Hematopoietic multipotent progenitor cell treated with erythropoietin and hydrocortisone succinate and interleukin-3 and kit ligand, for 6 days (in vitro differentiated cells): ENCODE measurements around the gene EEF1AKMT4.
A peak's percentile ranks its signal among the peaks of the same experiment; 100 is the strongest.

ENCODE experiments used
- DNase-seq: peaks from one replicate; pipeline ENCODE4 v3.0.0-alpha.2; 2015

The EEF1AKMT4 gene

GRCh38 chr3:184236033-184236410 is 13.4 kb upstream of the EEF1AKMT4 start:
- no peak for DNase-seq

DNA sequence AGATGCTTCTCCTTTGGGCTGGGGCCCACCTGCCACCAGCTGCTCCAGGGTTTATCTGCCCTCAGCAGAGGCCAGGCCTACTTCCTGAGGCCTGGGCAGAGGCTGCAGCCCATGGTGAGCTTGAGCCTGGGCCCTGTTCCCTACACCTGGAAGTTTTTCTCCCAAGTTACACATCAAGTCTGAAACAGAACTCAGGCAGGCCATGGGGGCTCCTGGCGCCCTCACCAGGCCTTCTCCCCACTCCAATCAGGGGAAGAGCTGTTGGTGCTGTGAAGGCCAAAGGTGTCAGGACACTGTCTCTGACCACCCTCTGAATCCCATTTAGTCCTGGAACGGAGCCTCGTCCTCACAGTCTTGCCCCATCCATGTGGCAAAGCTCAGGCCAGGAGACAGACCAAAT is 12.8 kb upstream of the EEF1AKMT4 start:
- no peak for DNase-seq

- no peak for DNase-seq
Measured at GRCh38 chr3:184237211-184237610, 12.3 kb upstream of the EEF1AKMT4 start.

- no peak for DNase-seq
Measured at GRCh38 chr3:184237807-184238206, 11.7 kb upstream of the EEF1AKMT4 start.

DNA sequence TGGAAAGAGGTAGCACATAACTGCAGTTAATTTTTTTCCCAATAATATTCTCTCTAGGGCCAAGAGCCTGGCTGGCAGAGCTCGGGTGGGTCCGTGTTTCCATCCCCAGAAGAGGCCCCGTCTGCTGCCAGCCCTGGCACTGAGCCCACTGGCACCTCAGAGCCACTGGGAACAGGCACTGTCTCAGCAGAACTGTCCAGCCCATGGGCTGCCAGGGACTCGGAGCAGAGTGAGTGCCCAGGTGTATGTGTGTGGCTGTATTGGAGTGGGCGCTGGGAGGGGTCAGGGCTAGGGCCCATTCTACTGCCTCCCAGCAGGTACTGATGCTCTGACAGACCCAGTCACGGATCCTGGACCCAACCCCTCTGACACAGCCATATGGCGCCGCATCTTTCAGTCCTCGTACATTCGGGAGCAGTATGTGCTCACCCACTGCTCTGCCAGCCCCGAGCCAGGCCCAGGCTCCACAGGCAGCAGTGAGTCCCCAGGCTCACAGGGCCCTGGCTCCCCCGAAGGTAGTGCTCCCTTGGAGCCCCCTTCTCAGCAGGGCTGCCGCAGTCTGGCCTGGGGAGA is 11.1 kb upstream of the EEF1AKMT4 start:
- no peak for DNase-seq

DNA sequence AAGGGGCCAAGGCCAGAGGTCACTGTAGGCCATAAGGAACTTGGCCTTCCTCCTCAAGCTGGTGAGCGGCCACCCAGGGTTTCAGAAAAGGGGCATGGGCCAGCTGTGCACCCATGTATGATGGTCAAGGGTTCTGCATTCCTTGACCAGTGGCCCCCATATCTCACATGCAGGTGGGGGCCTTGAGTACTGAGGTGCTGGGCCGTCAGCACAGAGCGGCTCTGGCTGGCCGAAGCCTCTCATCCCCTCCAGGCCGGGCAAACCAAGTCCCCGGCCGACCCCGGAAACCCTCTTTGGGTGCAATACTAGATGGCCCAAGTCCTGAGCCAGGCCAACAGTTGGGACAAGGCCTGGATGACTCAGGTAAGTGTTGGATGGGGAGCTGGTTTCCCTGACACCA is 10.3 kb upstream of the EEF1AKMT4 start:
- no peak for DNase-seq

- DNase-seq, result no peak
Measured at GRCh38 chr3:184239708-184240107, 9.8 kb upstream of the EEF1AKMT4 start.

- peak; percentile 73 for DNase-seq
Measured at GRCh38 chr3:184240384-184241140, 8.9 kb upstream of the EEF1AKMT4 start.

DNA sequence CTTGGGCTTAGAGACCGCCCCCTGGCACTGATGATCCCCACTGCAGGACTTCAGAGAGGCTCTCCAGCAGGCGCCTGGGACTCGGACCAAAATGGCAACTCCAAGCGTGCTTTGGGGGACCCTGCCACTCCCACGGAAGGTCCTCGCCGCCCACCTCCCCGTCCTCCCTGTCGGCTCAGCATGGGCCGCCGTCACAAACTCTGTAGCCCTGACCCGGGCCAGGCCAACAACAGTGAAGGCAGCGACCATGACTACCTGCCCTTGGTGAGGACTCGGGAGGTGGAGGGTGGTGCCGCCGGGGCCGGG is 8.4 kb upstream of the EEF1AKMT4 start:
- no peak for DNase-seq

DNA sequence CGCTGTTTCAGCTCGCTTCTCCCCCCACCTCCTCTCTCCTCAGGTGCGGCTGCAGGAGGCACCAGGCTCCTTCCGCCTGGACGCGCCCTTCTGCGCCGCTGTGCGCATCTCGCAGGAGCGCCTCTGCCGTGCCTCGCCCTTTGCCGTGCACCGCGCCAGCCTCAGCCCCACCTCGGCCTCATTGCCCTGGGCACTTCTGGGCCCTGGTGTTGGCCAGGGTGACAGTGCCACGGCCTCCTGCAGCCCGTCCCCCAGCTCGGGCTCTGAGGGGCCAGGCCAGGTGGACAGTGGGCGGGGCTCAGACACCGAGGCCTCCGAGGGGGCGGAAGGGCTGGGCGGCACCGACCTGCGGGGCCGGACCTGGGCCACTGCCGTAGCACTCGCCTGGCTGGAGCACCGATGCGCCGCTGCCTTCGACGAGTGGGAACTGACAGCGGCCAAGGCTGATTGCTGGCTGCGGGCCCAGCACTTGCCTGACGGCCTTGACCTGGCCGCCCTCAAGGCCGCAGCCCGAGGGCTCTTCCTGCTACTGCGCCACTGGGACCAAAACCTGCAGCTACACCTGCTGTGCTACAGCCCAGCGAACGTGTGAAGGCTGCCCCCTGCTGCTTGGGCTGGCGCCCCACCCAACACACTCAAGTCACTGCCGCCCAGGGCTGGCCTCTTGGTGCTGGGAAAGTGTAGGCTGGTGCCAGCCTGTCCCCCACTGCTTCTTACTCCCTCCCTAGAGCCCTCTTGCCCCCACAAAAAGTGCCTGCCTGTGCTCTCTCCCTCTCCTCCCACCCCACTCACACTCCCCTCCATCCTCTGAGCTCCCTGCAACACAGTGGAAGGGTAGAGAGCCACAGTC is 7.8 kb upstream of the EEF1AKMT4 start:
- peak; percentile 63 for DNase-seq

DNA sequence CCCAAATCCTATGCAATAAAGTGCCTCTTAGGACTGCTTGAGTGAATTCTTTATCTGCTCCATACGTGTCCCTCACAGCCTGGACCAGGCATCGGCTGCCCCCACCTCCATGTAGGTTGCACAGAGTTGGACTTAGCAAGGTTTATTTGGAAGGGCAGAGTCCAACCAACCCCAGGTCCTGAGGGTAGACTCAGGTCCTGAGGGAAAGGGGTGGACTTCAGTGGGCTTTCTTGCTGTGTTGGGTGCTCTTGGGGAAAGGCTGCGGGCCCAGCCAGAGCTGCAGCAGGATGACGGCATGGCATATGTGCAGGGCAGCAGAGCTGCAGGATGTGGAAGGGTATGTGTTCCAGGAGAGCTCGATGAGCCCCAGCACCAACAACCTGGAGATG is 7.2 kb upstream of the EEF1AKMT4 start:
- no peak for DNase-seq

DNA sequence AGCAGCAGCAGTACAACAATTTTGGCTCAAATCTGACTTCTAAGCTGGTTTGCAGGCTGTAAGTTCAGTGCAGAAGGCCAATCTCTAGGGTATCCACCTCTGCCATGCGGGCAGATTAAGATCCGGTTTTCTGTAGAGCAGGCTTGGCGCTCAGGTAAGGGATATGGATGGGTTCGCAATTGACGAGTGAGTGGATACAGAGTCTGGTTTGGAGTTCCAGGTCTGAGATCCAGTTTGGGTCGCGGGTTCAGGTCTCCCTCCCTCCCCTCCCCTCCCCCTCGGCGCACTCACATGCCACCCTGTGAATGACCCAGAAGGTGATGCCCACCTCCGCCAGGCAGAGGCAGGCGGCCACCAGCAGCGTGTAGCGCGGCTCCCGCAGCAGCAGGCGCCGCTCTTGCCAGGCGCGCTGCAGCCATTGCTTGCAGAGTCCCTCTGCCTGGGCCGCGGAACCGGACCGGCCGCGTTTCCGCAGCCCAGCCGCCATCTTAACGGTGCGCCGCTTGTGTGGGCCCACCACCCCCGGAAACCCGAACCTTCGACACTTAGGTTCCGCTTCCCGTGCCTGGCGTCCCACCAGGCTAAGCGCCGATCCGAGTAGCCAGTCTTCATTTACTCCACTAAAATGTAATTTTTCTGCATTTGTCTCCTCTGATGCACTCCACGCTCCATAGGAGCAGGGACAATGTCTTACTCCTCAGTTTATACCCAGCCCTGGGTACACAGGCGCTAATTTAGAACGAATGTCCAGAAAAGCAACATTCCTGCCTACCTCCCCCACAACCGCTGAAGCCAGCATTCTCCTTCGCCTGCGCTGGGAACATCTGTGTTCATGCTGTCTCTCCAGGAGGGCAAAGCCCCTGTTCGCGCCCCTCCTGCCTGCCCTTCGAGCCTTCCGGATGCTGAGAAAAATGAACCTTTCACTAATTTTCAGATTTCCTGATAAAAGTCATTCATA is 739 bp upstream of the EEF1AKMT4 start, which contains the start of gene ALG3:
ALG3 (minus strand) TSS at position 509 of the 958 bp plus-strand sequence; CDS start at position 487, 22 bp downstream.
- DNase-seq, result peak; percentile 93

DNA sequence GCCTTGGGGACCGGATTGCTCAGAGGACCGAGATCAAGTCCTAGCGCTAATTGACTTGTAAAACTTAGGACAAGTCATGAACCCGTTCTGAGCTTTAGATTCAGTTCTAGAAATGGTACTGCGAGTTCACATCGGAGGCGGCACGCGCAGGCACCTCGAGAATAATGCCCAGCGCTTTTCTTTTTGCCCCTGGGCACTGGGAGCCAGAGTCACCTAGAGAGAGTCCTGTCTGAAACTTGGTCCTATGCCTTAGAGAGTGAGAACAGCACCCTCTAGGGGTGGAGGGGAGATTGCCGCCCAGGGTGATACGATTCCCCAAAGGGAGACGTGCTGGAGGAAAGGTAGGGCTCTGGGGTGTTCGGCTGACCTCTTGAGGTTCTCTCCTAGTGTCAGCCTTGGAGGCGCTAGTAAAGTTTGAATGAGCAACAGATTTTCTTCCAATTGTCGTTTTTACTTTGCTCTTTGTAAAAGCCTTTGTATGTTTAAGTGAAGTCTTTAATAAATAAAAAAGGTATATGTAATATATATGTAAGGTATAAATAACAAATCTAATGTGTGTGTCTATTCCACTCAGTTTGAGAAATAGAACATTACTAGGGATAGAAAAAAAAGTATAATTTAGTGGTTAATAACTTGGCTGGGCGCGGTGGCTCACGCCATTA is 826 bp downstream of the EEF1AKMT4 start:
- peak; percentile 97 for DNase-seq

GRCh38 chr3:184255291-184256039 is 6.0 kb downstream of the EEF1AKMT4 start:
- no peak for DNase-seq

GRCh38 chr3:184257083-184257915 is 7.8 kb downstream of the EEF1AKMT4 start:
- DNase-seq, result no peak

GRCh38 chr3:184258926-184259325 is 9.5 kb downstream of the EEF1AKMT4 start:
- DNase-seq, result no peak

- DNase-seq, result no peak
Measured at GRCh38 chr3:184259396-184259877, 10.0 kb downstream of the EEF1AKMT4 start.

DNA sequence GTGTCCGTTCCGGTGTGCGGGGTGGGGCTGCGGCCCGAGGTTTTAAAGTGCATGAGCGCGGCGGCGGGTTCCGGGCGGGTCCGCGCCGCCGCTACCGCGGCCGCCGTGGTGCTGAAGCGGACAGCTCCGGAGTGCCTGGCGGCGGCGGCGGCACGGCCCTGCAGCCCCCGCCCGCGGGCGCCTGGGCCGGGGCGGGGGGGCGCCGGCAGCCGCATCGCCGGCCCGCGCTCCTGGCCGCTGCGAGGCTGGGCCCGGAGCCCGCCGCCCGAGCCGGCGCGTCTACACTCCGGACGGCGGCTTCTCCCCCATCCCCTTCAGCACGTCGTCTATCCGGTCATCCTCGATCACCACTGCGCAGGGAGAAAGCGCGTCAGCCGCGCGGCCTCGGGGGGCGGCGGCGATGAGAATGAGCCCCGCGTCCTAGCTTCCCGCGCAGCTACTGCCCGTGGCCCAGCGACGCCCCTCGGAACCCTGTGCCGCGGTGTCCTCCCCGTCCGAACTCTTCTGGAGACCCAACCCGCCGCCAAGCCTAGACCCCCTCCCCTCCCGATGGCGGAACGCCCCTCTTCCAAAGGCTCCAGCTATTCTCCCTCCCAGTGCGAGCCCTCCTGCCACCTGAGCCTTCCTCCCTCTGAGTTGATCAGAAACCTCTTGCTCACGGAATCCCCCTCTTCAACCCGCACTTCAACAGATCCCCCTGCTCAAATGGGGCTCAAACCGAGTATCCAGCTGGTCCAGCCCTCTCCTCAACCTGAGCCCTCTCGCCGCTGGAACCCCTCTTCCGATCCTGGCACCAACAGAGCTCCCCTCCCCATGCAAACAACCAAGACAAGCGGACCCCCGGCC is 10.6 kb downstream of the EEF1AKMT4 start:
- peak; percentile 57 for DNase-seq

DNA sequence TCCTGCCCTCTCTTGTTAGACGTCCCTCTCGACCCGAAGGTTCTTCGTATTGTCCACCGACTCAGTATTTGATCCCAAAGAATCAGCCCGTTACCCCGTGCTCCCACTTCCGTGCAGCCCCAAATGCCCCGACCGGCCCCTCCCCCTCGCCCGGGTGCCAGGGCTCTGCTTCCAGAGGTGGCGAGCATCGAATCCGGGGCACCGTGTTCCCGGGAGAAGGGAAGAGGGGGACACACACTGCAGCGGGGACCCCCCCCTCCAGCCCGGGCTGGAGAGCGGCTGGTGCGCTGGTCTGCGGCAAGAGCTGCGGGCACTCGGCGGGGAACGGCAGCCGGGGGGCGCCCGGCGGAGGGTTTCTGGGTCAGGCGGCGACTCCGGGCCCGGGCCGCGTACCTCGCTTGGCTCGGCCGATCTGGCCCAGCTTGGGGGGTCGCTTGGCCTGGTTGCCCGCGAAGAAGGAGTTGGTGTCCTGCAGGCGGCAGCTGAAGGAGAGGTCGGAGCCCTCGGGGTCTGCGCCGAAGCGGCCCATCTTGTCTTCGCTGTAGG is 11.3 kb downstream of the EEF1AKMT4 start:
- no peak for DNase-seq
